ENCODE results near the gene ETFA.

Gene ETFA

GRCh38 chr15:76215634-76216033, 95.6 kb downstream of the ETFA start:
- TF ChIP-seq CTCF (IDR thresholded peaks at IDR 0.05) (no peak), ZFX (IDR thresholded peaks at IDR 0.05; ENCODE audit: borderline replicate concordance) (no peak)
- no peak overlapping the region for H3K27ac ChIP-seq

- TF ChIP-seq CTCF (IDR thresholded peaks at IDR 0.05) (no peak), ZFX (IDR thresholded peaks at IDR 0.05; ENCODE audit: borderline replicate concordance) (no peak)
- H3K27ac ChIP-seq = no peak overlapping the region
These were observed 101.3 kb downstream of the ETFA start for GRCh38 chr15:76209942-76210341.

GRCh38 chr15:76209523-76209922, 101.7 kb downstream of the ETFA start:
- no peak overlapping the region for H3K27ac ChIP-seq
- TF ChIP-seq CTCF (IDR thresholded peaks at IDR 0.05) = no peak
- TF ChIP-seq ZFX (IDR thresholded peaks at IDR 0.05; ENCODE audit: borderline replicate concordance) = no peak

GRCh38 chr15:76208786-76209424, 102.4 kb downstream of the ETFA start:
- TF ChIP-seq ZFX (IDR thresholded peaks at IDR 0.05; ENCODE audit: borderline replicate concordance) (no peak), CTCF (IDR thresholded peaks at IDR 0.05) (no peak)
- H3K27ac ChIP-seq = no peak overlapping the region

- no peak overlapping the region for H3K27ac ChIP-seq
- no peak for TF ChIP-seq ZFX (IDR thresholded peaks at IDR 0.05; ENCODE audit: borderline replicate concordance)
- TF ChIP-seq CTCF (IDR thresholded peaks at IDR 0.05) = no peak
These were observed 103.0 kb downstream of the ETFA start for GRCh38 chr15:76208084-76208785.

- TF ChIP-seq CTCF (IDR thresholded peaks at IDR 0.05) (no peak), ZFX (IDR thresholded peaks at IDR 0.05; ENCODE audit: borderline replicate concordance) (no peak)
- no peak overlapping the region for H3K27ac ChIP-seq
These were observed 104.8 kb downstream of the ETFA start for GRCh38 chr15:76206325-76206976.
